ENCODE data around the gene RPS6KA4.
"Not testable (repeated sequence)": the region's sequence is repeated elsewhere in the genome, so short reads cannot be mapped to it uniquely, and the experiment has no call there.

RPS6KA4 gene

GRCh38 chr11:64358907-64359711, at the start of gene RPS6KA4:
Gene RPS6KA4 (plus strand): TSS chr11:64359162. CDS start chr11:64359236, 74 bp downstream.
- DNase-seq: no peak

GRCh38 chr11:64312947-64313346, 46.0 kb upstream of the RPS6KA4 start:
- no peak for DNase-seq

DNA sequence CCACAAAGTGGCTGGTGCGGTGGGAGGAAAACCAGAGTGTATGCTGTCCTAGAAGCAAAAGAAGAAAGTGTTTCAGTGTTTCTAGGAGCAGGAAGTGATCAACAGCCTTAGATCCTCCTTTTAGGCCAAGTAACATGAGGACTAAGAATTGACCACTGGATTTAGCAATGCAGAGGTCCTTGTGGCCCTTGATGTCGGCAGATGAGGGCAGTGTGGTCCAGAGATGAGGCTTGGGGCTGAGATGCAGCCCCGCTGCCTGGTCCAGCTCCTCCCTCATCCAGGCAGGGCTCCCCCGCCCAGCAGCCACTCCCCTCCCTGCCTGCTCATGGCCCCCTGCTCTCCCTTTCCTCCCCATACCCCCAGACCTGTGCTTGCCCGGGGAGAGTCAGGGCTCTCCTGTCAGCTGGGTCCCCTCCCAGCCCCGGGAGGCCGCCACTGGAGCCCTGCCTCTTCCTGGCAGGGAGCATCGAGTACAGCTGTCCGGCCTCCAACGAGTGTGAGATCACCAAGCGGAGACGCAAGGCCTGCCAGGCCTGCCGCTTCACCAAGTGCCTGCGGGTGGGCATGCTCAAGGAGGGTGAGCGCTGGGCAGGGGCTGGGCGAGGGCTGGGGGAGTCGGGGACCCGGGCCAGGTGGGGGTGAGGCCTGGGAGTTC, 45.3 kb upstream of the RPS6KA4 start:
- no peak for DNase-seq

GRCh38 chr11:64314146-64314804, 44.7 kb upstream of the RPS6KA4 start:
- DNase-seq: no peak

DNA sequence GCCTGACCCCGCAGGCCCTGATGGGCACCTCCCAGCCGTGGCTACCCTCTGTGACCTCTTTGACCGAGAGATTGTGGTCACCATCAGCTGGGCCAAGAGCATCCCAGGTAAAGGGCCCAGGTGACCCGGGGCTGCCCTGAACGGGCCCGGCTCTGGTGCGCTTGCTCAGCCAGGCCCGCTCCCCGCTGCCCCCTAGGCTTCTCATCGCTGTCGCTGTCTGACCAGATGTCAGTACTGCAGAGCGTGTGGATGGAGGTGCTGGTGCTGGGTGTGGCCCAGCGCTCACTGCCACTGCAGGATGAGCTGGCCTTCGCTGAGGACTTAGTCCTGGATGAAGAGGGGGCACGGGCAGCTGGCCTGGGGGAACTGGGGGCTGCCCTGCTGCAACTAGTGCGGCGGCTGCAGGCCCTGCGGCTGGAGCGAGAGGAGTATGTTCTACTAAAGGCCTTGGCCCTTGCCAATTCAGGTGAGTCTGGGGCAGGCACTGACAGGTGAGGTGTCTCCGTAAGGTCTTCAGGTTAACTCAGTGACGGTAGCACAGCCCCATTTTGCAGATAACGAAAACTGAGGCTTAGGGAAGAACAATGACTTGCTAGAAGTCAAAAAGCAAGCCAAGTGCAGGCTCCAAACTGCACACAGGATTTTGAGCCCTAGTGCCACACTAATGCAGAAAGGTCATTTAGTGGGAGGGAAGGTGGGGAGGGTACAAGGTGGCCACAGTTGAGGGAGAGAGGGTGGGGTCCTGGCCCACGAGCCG, 44.0 kb upstream of the RPS6KA4 start:
- no peak for DNase-seq

- not testable (repeated sequence) for DNase-seq
These were observed 43.1 kb upstream of the RPS6KA4 start for GRCh38 chr11:64315667-64316526.

DNA sequence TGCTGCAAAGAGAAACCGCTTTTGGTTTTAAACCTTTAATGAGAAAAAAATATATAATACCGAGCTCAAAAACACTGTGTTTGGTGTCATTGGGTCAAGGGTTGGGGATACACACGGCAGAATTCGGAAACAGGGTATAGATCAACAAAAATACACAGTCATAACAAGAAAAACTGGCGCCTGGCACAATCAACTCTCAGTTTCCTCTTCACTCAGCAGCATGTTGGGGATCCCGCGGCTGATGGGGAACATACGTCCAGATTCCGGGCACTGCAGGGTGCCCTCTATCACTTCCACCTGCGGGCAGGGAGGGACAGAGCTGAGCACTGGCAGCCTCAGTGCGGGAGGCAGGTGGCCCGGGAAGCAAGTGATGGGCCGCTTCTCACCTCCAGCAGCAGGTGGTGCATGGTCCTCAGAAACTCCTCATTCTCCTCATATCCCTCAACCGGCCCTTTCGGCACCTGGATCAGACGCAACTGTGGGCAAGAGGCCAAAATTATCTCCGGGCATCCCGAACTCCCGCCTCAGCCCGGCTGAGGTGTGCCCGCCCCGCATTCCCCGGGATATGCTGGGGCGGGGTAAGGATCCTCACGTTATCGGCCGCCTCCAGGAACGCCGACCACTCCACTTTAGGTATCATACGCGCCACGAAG, 42.2 kb upstream of the RPS6KA4 start:
- no peak for DNase-seq

DNA sequence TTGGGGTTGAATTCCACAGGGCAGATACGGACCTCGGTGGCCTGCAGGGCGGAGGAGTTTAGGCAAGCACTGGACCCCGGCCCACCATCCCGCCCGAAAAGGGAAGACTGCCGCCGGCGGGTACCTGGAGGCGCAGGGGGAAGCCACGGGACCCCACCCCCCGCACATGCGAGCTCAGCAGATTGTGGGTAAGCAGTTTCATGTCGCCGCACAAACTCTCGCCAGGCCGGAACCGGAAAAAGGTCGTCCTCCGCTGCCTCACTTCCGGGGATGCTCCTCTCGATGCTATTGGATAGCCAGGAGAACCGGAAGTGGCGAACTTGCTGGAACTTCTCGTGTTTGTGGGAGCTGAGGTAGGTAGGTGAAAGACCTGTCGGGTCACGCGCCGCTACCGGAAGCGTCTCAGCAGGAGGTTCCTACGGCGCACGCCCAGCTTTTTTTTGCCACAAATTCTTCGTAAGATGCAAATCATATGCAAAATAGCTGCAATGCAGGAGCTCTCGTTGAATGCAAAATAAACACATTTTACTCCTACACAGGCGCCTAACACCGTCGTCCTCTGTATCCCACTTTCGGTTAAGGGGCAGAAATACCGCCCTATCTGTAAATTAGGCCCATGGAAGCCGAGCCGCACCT, 41.5 kb upstream of the RPS6KA4 start, which contains the start of gene TRMT112:
Gene TRMT112 (minus strand): TSS at position 235 of the 636 bp plus-strand sequence. CDS start 33 bp downstream, at position 202.
- DNase-seq: peak; percentile 78

DNA sequence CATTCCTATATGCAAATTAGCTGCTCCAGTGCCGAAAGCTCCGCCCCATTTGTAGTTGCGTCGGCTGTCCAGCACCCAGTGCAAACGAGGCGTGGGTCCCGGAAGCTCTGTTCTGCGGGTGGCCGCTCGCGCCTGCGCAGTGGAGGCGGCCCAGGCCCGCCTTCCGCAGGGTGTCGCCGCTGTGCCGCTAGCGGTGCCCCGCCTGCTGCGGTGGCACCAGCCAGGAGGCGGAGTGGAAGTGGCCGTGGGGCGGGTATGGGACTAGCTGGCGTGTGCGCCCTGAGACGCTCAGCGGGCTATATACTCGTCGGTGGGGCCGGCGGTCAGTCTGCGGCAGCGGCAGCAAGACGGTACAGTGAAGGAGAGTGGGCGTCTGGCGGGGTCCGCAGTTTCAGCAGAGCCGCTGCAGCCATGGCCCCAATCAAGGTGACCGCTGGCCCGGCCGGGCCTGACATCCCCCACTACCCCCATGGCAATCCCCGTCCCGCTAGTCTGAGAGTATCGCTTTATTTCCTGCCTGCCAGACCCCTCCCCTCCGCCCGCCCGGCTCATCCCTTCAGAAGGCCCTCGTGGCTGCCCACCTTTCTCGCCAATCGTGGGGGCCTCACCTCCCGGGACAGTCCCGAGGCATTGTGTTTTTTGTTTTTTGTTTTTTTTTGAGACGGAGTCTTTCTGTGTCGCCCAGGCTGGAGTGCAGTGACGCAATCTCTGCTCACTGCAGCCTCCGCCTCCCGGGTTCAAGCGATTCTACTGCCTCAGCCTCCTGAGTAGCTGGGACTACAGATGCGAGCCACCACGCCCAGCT, 40.8 kb upstream of the RPS6KA4 start, which contains the start of gene PRDX5:
Gene PRDX5 (plus strand): TSS at position 161 of the 805 bp plus-strand sequence. CDS start 95 bp downstream, at position 256.
- DNase-seq: peak; percentile 70

DNA sequence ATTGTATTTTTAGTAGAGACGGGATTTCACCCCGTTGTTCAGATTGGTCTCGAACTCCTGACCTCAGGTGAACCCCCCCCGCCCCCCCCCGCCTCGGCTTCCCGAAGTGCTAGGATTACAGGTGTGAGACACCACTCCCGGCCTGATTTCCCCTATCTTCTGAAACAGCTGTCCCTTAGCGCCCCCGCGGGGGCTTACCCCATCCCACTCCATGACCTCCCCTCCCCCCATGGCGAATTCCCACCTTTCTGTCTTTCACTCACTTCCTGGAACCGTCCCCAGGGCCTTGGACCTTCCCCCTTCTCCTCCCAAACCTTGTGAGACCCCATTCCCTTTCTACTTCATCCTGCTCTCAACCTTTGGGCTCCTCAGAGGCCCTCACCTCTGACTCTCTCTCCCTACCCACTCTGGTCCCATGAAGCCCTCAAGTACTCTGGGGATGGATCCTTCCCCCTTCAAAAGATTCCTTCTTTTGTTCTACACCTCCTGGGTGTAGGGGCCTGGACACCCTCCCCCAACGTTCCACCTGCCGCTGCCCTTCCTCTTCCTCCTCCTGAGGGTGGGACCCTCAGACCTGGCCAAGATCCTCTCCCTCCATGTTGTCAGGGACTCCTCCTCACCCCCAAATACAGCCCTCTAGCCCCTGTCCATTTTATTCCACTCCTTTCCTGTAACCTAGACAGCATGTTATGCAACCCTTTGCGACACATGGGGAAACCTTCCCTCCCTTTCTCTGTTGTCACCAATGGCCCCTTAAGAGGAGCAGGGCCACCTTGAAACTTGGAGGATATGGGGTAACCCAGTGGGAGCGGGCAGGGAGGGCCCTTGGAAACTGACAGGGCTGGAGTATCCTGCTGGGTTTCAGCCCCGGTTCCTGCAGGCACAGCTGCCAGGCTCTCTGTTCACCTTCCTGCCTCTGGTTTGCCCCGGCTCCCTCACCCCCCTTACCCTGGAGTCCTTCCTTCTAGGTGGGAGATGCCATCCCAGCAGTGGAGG, 39.9 kb upstream of the RPS6KA4 start:
- DNase-seq: no peak

- DNase-seq: no peak
These were observed 38.4 kb upstream of the RPS6KA4 start for GRCh38 chr11:64320556-64320955.

DNA sequence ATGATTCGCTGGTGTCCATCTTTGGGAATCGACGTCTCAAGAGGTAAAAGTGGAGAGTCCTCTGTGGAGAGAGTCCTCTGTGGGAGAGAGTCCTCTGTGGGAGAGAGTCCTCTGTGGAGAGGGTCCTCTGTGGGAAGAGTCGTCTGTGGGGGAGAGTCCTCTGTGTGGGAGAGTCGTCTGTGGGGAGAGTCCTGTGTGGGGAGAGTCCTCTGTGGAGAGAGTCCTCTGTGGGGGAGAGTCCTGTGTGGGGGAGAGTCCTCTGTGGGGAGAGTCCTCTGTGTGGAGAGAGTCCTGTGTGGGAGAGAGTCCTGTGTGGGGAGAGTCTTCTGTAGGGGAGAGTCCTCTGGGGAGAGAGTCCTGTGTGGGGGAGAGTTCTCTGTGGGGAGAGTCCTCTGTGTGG, 37.9 kb upstream of the RPS6KA4 start:
- no peak for DNase-seq

DNA sequence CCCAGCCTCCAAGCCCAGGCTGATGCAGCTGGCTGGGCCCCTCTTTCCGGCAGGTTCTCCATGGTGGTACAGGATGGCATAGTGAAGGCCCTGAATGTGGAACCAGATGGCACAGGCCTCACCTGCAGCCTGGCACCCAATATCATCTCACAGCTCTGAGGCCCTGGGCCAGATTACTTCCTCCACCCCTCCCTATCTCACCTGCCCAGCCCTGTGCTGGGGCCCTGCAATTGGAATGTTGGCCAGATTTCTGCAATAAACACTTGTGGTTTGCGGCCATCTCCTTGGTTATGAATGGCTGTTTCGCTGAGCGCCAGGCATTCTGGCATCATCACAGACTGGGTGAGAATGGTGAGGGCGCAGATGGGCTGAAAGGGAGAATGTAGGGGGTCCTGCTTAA, 37.4 kb upstream of the RPS6KA4 start:
- DNase-seq: no peak

GRCh38 chr11:64322925-64323260, 36.1 kb upstream of the RPS6KA4 start:
- no peak for DNase-seq

GRCh38 chr11:64323373-64323772, 35.6 kb upstream of the RPS6KA4 start:
- no peak for DNase-seq

DNA sequence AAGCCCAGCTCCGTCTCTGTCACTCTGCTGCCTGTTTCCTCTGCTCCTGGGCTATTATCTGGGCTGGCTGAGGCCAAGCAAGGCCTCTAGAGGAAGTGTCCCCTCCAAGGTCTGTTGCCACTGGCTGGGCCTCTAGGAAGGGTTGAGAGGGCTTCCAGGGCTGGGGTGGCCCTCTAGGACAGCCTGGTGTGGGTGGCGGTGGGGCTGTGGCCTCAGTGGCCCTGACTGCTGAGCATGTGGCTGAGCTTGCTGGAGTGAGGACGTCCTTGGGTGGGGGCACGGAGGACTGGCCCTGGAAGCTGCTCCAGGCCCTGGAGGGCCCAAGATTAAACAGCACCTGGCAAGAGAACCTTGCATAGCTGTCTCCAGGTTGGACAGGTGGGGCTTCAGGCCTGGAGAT, 35.0 kb upstream of the RPS6KA4 start:
- DNase-seq: not testable (repeated sequence)

DNA sequence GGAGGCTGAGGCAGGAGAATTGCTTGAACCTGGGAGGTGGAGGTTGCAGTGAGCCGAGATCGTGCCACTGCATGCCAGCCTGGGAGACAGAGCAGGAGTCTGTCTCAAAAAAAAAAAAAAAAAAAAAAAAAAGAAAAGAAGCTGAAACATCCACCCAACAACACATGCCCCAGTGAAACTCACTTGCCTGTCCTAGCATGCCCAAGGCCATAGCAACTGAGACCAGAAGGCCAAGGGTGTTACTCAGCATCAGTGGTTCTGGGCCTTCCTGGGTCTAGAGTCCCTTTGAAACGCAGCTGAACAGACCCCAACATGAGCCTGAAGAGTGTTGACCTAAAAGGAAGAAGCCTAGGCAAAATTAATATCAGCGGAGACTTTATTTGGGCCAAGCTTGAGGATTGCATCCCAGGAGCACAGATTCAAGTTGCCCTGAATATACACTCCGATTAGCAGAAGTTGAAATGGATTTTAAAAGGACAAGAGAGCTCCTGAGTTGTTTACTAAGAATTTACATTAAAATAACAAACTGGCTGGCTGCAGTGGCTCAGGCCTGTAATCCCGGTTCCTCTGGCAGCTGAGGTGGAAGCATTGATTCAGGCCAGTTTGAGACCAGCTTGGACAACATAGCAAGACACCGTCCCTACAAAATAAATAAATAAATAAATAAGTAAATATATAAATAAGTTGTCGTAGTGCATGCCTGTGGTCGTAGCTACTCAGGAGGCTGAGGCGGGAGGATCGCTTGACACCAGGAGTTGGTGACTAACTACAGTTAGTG, 34.1 kb upstream of the RPS6KA4 start:
- no peak for DNase-seq

DNA sequence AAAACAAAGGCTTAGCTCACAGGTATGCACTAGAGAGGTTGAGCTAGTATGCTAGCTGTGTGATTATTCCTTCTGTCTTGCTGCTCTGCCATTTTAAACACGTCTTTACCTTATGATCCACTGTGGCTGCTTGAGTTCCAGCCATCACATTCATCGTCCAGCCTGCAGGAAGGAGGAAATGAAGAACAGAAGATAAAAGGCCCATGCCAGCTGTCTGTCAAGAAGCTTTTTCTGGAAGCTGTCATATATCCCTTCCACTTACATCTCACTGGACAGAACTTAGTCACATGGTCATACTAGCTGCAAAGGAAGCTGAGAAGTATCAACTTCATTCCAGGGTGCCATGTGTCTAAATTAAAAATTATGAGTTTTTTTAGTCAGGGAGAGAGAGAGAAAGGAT, 31.6 kb upstream of the RPS6KA4 start:
- no peak for DNase-seq

Measured in NCI-H2081 treated with DMSO at 0.1 percent for 48 hours (cell line).